ENCODE results near the gene NR3C1. TPM values are rescaled to one million over a fixed set of nuclear protein-coding genes. Genes with fewer than 3 reads are reported as not detected.

Gene NR3C1
- total RNA-seq, 3 donors from 2014 or later (not counting 1 experiment from before 2014, with no cell fraction given) = 147 to 168 (median 165) TPM

DNA sequence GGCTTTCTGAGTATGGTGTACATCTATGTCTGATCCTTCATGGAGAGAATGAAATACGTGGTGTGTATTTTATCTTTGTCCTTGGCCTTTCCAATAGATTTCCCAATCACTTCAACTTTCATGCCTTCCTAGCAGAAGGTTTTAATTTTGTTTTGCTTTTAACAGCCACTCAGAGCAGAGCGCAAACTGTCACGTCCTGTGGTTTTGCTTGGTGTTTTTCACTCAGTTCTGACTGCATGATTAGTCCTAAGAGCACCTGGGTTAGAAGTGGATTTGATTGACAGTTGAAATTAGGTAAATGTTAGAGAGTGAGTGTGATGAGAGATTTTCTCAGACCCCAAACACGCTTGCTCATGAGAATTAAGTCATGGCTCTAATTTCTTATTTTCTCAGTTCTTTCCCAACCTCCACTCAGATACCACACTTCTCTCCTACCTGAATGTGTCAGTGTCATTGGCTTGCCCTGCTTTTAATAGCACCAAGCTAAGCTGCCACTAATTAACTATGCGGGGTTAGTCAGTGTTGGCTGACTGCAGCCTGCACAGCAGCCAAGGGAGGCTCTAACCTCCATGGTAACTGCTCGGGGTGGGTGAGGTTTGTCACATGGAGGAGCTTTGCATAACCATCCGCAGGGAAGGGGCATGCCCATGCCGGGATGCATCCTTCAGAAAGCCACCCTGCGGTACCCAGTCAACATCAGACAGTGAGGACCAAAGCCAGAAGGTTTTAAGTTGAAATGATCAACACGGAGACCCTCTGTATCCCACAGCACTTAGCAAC lies 173.4 kb downstream of the NR3C1 start:
- Mint-ChIP-seq H3K27me3 (ENCODE audit: low read depth in 2 of 2) (no peaks in the 10 kb centered on the region), H3K4me1 (peaks cover 32 to 37% of the 10 kb centered on the region in 2 donors), H3K27ac (peak overlapping the region; percentile 25 to 89), H3K9me3 (no peaks in the 10 kb centered on the region), H3K4me3 (peak overlapping the region; percentile 60), H3K36me3 (no peaks in the 10 kb centered on the region)
- TF ChIP-seq, protein P1, sequence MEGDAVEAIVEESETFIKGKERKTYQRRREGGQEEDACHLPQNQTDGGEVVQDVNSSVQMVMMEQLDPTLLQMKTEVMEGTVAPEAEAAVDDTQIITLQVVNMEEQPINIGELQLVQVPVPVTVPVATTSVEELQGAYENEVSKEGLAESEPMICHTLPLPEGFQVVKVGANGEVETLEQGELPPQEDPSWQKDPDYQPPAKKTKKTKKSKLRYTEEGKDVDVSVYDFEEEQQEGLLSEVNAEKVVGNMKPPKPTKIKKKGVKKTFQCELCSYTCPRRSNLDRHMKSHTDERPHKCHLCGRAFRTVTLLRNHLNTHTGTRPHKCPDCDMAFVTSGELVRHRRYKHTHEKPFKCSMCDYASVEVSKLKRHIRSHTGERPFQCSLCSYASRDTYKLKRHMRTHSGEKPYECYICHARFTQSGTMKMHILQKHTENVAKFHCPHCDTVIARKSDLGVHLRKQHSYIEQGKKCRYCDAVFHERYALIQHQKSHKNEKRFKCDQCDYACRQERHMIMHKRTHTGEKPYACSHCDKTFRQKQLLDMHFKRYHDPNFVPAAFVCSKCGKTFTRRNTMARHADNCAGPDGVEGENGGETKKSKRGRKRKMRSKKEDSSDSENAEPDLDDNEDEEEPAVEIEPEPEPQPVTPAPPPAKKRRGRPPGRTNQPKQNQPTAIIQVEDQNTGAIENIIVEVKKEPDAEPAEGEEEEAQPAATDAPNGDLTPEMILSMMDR (IDR thresholded peaks at IDR 0.05) = no peak
- no peaks in the 10 kb centered on the region for H3K9me3 ChIP-seq (ENCODE audit: control insufficient read depth, insufficient read depth, low read length)
- no peak overlapping the region for H3K4me3 ChIP-seq (ENCODE audit: low read length)
- H3K4me1 ChIP-seq (ENCODE audit: control insufficient read depth, insufficient read depth, low read length) = peaks cover 19% of the 10 kb centered on the region
- peaks cover 3% of the 10 kb centered on the region for H3K36me3 ChIP-seq (ENCODE audit: control insufficient read depth, insufficient read depth, low read length)
- ATAC-seq (peak; percentile 76 to 83 (median 79)), DNase-seq (peak in 1 of 2 donors; percentile 75)
- H3K27me3 ChIP-seq (ENCODE audit: control insufficient read depth, insufficient read depth, low read length) = no peaks in the 10 kb centered on the region
- WGBS (ENCODE audit: insufficient coverage) = 46% methylated on average over 10 of the region's 10 CpGs
- intact Hi-C loops (cut with micrococcal nuclease) = loop anchor here (10.0 kb wide), 1 partner anchor 305 kb away; no protein-coding TSS in a partner anchor
- H3K27ac ChIP-seq (ENCODE audit: low read length) = peak overlapping the region; percentile 24

DNA sequence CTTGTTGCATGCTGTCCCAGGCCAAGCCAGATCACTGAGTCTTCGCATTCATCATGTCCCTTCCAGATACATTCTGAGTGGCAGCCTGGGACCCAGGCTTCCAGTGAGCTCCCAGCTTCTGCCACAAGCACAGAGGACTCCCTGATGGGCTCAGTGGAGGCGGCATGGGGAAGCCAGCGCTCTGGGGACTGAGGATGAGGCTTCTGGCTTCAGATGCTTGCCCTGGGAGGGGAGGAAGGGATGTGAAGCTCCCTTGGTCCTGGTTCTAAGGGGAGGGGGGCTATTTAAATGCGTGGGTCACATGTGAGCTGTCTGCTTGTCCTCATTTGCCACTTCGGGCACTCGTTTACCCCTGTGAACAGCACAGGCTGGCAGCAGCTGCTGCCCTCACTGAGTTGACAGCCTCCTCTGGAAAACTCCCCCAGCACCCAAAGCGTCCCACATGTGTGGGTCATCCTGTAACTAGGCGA lies 174.0 kb downstream of the NR3C1 start:
- peak overlapping the region; percentile 60 for H3K4me3 Mint-ChIP-seq
- H3K27ac Mint-ChIP-seq = peak overlapping the region; percentile 25 to 89
- TF ChIP-seq, protein P1 (IDR thresholded peaks at IDR 0.05) = no peak
- DNase-seq (peak in 1 of 2 donors; percentile 57), ATAC-seq (peak; percentile 64 to 72 (median 68))
- no peaks in the 10 kb centered on the region for H3K36me3 Mint-ChIP-seq
- Histone ChIP-seq H3K36me3 (ENCODE audit: control insufficient read depth, insufficient read depth, low read length) (peaks cover 6% of the 10 kb centered on the region), H3K27me3 (ENCODE audit: control insufficient read depth, insufficient read depth, low read length) (no peaks in the 10 kb centered on the region), H3K4me3 (ENCODE audit: low read length) (no peak overlapping the region), H3K9me3 (ENCODE audit: control insufficient read depth, insufficient read depth, low read length) (no peaks in the 10 kb centered on the region), H3K27ac (ENCODE audit: low read length) (peak overlapping the region; percentile 24), H3K4me1 (ENCODE audit: control insufficient read depth, insufficient read depth, low read length) (peaks cover 19% of the 10 kb centered on the region)
- intact Hi-C loops (cut with micrococcal nuclease) = loop anchor here (10.0 kb wide), 1 partner anchor 305 kb away; no protein-coding TSS in a partner anchor
- 50% methylated on average over 6 of the region's 8 CpGs for WGBS (ENCODE audit: insufficient coverage)
- no peaks in the 10 kb centered on the region for H3K27me3 Mint-ChIP-seq (ENCODE audit: low read depth in 2 of 2)
- H3K4me1 Mint-ChIP-seq = peaks cover 36 to 42% of the 10 kb centered on the region in 2 donors
- H3K9me3 Mint-ChIP-seq = no peaks in the 10 kb centered on the region

DNA sequence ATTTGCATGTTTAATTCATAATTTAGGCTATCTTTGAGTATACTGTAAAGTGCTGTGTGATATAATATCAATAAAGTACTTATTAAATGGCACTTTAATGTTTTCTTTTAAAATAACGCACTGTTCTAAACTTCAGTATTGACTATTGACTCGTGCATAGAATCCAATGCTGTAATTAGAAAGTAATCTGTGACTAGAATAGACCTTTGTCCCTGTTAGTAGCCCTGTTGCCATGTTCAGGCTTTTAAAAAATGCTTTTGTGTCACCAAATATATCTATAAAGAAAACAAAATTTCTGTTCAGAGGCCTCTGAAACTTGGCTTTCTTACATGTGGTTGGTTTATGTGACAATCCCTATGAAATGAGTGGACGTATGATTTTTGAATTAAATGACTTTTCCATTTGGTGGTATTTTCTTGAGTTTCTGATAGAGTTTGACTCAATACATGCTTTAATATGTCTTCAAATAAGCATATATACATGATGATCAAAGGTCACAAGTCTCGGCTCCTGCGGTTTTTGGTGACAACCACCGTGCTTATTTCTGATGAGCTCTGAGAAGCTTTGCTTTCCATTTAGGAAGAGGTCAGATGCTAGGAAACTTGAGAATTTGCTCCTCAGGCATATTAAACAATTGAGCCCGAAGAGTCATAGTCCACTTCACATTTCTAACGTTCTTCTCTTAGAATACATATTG lies 174.7 kb downstream of the NR3C1 start:
- Histone ChIP-seq H3K27me3 (ENCODE audit: control insufficient read depth, insufficient read depth, low read length) (no peaks in the 10 kb centered on the region), H3K36me3 (ENCODE audit: control insufficient read depth, insufficient read depth, low read length) (peaks cover 6% of the 10 kb centered on the region), H3K4me1 (ENCODE audit: control insufficient read depth, insufficient read depth, low read length) (peaks cover 24% of the 10 kb centered on the region), H3K27ac (ENCODE audit: low read length) (no peak overlapping the region), H3K4me3 (ENCODE audit: low read length) (no peak overlapping the region), H3K9me3 (ENCODE audit: control insufficient read depth, insufficient read depth, low read length) (no peaks in the 10 kb centered on the region)
- intact Hi-C loops (cut with micrococcal nuclease) = loop anchor here (10.0 kb wide), 1 partner anchor 304 kb away; no protein-coding TSS in a partner anchor
- TF ChIP-seq, protein P1 (IDR thresholded peaks at IDR 0.05) = no peak
- H3K9me3 Mint-ChIP-seq = no peaks in the 10 kb centered on the region
- peak overlapping the region; percentile 50 to 89 for H3K27ac Mint-ChIP-seq
- H3K4me3 Mint-ChIP-seq = no peak overlapping the region
- DNase-seq (peak in 1 of 2 donors; percentile 47), ATAC-seq (no peak)
- no peaks in the 10 kb centered on the region for H3K27me3 Mint-ChIP-seq (ENCODE audit: low read depth in 2 of 2)
- peaks cover 43 to 49% of the 10 kb centered on the region in 2 donors for H3K4me1 Mint-ChIP-seq
- 74% methylated on average over 6 of the region's 8 CpGs for WGBS (ENCODE audit: insufficient coverage)
- no peaks in the 10 kb centered on the region for H3K36me3 Mint-ChIP-seq

Measured in natural killer cell (primary cell).